ENCODE measurements around the gene HOXA3. TPM values are rescaled to one million over a fixed set of nuclear protein-coding genes. Genes with fewer than 3 reads are reported as not detected.

The HOXA3 gene
- total RNA-seq, 3 donors from 2014 or later (not counting 1 experiment from before 2014, with no cell fraction given) = 0.32 to 0.78 (median 0.35) TPM

GRCh38 chr7:27164367-27165088 lies 12.1 kb upstream of the HOXA3 start:
- intact Hi-C loops (cut with micrococcal nuclease) = loop anchor here (2.0 to 10.0 kb wide), 4 partner anchors 20 to 1308 kb away; partner anchors contain the start of genes EVX1 and HOXA11
- TF ChIP-seq CTCF (IDR thresholded peaks at IDR 0.05) = no peak
- Mint-ChIP-seq H3K27ac (peak overlapping the region; percentile 26 to 60), H3K9me3 (no peaks in the 10 kb centered on the region), H3K27me3 (ENCODE audit: low read depth in 2 of 2) (peaks cover 71 to 73% of the 10 kb centered on the region in 2 donors), H3K36me3 (peaks cover 7% of the 10 kb centered on the region), H3K4me1 (peaks cover 37 to 57% of the 10 kb centered on the region in 2 donors), H3K4me3 (peak overlapping the region; percentile 77)
- DNase-seq (no peak), ATAC-seq (no peak)
- peaks cover 73% of the 10 kb centered on the region for H3K27me3 ChIP-seq (ENCODE audit: control insufficient read depth, insufficient read depth, low read length)
- H3K36me3 ChIP-seq (ENCODE audit: control insufficient read depth, insufficient read depth, low read length) = no peaks in the 10 kb centered on the region
- no peak overlapping the region for H3K27ac ChIP-seq (ENCODE audit: low read length)
- H3K4me3 ChIP-seq (ENCODE audit: low read length) = peak overlapping the region; percentile 40
- peaks cover 76% of the 10 kb centered on the region for H3K4me1 ChIP-seq (ENCODE audit: control insufficient read depth, insufficient read depth, low read length)
- WGBS (ENCODE audit: insufficient coverage) = 4% methylated on average over 47 of the region's 47 CpGs
- H3K9me3 ChIP-seq (ENCODE audit: control insufficient read depth, insufficient read depth, low read length) = no peaks in the 10 kb centered on the region

- Histone ChIP-seq H3K9me3 (ENCODE audit: control insufficient read depth, insufficient read depth, low read length) (no peaks in the 10 kb centered on the region), H3K4me3 (ENCODE audit: low read length) (peak overlapping the region; percentile 40), H3K36me3 (ENCODE audit: control insufficient read depth, insufficient read depth, low read length) (no peaks in the 10 kb centered on the region), H3K4me1 (ENCODE audit: control insufficient read depth, insufficient read depth, low read length) (peaks cover 72% of the 10 kb centered on the region), H3K27me3 (ENCODE audit: control insufficient read depth, insufficient read depth, low read length) (peaks cover 75% of the 10 kb centered on the region), H3K27ac (ENCODE audit: low read length) (no peak overlapping the region)
- H3K27ac Mint-ChIP-seq = peak overlapping the region in 1 of 2 donors; percentile 26
- no peak for DNase-seq
- H3K4me3 Mint-ChIP-seq = peak overlapping the region; percentile 52
- no peaks in the 10 kb centered on the region for H3K9me3 Mint-ChIP-seq
- H3K4me1 Mint-ChIP-seq = peaks cover 36 to 57% of the 10 kb centered on the region in 2 donors
- no peak for TF ChIP-seq CTCF (IDR thresholded peaks at IDR 0.05)
- peaks cover 74 to 75% of the 10 kb centered on the region in 2 donors for H3K27me3 Mint-ChIP-seq (ENCODE audit: low read depth in 2 of 2)
- WGBS (ENCODE audit: insufficient coverage) = 22% methylated on average over 12 of the region's 12 CpGs
- no peak for ATAC-seq
- H3K36me3 Mint-ChIP-seq = peaks cover 7% of the 10 kb centered on the region
- intact Hi-C loops (cut with micrococcal nuclease) = loop anchor here (2.0 to 10.0 kb wide), 4 partner anchors 21 to 1307 kb away; partner anchors contain the start of genes EVX1 and HOXA11
These were observed 11.6 kb upstream of the HOXA3 start for GRCh38 chr7:27164045-27164366.

GRCh38 chr7:27163288-27164044 lies 11.1 kb upstream of the HOXA3 start:
- no peak for DNase-seq
- no peak overlapping the region for H3K4me3 ChIP-seq (ENCODE audit: low read length)

More at GRCh38 chr7:27163288-27164044, 11.1 kb upstream of the HOXA3 start:
- peak overlapping the region; percentile 52 for H3K4me3 Mint-ChIP-seq
- H3K27ac ChIP-seq (ENCODE audit: low read length) = no peak overlapping the region
- H3K27ac Mint-ChIP-seq = peak overlapping the region in 1 of 2 donors; percentile 26
- no peak for ATAC-seq
- H3K4me1 ChIP-seq (ENCODE audit: control insufficient read depth, insufficient read depth, low read length) = peaks cover 69% of the 10 kb centered on the region
- H3K27me3 Mint-ChIP-seq (ENCODE audit: low read depth in 2 of 2) = peaks cover 73 to 75% of the 10 kb centered on the region in 2 donors
- H3K4me1 Mint-ChIP-seq = peaks cover 31 to 57% of the 10 kb centered on the region in 2 donors
- no peaks in the 10 kb centered on the region for H3K36me3 ChIP-seq (ENCODE audit: control insufficient read depth, insufficient read depth, low read length)
- H3K9me3 Mint-ChIP-seq = no peaks in the 10 kb centered on the region
- no peaks in the 10 kb centered on the region for H3K9me3 ChIP-seq (ENCODE audit: control insufficient read depth, insufficient read depth, low read length)
- H3K36me3 Mint-ChIP-seq = peaks cover 2% of the 10 kb centered on the region
- 39% methylated on average over 21 of the region's 24 CpGs for WGBS (ENCODE audit: insufficient coverage)
- TF ChIP-seq CTCF (IDR thresholded peaks at IDR 0.05) = no peak
- intact Hi-C loops (cut with micrococcal nuclease) = loop anchor here (2.0 to 10.0 kb wide), 4 partner anchors 21 to 1307 kb away; partner anchors contain the start of genes EVX1 and HOXA11
- H3K27me3 ChIP-seq (ENCODE audit: control insufficient read depth, insufficient read depth, low read length) = peaks cover 75% of the 10 kb centered on the region
